NCI-H226 (cell line): ENCODE measurements around the gene IDH3G.
"Not testable (repeated sequence)": the region's sequence is repeated elsewhere in the genome, so short reads cannot be mapped to it uniquely, and the experiment has no call there.

Experiments
- DNase-seq: peaks from one replicate; pipeline ENCODE4 v3.0.0-alpha.2; 2015

Gene IDH3G

DNA sequence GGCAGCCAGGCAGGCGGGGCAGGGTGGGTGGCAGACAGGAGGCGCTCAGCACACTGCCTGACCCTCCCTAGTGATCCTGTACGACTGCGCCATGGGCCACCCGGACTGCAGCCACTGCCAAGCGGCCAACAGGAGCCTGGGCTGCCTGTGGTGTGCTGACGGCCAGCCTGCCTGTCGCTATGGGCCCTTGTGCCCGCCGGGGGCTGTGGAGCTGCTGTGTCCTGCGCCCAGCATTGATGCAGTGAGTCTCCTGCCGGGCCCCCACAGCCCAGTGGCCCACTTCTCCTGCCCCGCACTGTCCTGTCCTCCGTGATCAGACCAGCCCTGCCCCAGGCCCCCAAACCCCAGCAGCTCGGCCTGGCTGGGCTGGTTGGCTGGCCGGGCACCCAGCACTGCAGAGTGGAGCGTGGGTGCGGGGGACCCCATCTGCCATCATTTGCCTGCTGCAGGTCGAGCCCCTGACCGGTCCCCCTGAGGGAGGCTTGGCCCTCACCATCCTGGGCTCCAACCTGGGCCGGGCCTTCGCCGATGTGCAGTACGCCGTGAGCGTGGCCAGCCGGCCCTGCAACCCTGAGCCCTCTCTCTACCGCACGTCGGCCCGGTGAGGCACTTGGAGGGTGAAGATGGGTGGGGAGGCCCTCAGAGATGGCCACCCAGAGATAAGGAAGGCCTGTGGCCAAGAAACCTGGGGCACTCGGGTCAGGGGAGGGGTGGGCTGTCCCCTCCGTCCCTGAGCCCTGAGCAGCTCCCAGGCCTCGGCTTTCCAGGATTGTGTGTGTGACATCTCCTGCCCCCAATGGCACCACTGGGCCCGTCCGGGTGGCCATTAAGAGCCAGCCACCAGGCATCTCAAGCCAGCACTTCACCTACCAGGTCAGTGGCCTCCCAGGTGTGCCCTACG is 22.5 kb downstream of the IDH3G start:
- no peak for DNase-seq

DNA sequence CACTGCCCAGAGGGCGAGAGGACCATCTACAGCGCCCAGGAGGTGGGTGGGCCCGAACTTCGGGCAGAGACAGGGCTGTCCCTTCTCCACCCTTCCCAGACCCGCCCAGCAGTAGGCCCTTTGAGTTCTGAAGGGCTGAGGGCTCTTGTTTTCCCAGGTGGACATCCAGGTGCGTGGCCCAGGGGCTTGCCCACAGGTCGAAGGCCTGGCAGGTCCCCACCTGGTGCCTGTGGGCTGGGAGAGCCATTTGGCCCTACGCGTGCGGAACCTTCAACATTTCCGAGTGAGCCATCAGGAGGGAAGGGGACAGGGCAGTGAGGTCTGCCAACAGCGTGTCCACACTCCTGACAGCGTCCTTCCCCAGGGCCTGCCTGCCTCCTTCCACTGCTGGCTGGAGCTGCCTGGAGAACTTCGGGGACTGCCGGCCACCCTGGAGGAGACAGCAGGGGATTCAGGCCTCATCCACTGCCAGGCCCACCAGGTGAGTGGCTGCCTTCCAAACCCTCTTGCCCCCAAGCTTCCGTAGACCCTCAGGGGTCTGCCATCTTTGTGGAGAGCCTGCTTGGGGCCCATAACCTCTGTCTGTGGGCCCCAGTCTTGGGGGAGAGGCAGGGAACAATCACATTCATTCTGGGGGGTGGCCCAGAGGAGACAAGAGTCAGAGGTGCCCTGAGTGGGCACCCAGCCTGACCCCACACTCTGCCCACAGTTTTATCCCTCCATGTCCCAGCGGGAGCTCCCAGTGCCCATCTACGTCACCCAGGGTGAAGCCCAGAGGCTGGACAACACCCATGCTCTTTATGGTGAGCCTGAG is 23.4 kb downstream of the IDH3G start:
- DNase-seq = no peak

DNA sequence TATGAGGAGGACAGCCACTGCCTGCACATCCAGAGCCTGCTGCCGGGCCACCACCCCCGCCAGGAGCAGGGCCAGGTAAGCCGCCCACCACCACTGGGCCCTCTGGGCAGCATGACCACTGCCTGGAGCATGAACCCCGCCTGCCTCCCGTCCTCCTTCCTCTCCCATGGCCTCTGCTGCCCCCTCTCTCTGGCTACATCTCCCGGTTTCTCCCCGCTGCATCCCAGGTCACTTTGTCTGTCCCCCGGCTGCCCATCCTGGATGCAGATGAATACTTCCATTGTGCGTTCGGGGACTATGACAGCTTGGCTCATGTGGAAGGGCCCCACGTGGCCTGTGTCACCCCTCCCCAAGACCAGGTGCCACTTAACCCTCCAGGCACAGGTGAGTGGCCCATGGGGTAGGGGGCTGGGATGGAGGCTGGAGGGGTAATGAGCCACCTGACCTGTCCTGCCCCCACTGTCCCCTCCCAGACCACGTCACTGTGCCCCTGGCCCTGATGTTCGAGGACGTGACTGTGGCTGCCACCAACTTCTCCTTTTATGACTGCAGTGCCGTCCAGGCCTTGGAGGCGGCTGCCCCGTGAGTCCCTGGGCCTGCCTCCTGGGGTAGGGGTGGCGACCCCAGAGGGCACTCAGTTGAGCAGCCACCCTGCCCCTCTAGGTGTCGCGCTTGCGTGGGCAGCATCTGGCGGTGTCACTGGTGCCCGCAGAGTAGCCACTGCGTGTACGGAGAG is 24.1 kb downstream of the IDH3G start:
- DNase-seq = no peak

DNA sequence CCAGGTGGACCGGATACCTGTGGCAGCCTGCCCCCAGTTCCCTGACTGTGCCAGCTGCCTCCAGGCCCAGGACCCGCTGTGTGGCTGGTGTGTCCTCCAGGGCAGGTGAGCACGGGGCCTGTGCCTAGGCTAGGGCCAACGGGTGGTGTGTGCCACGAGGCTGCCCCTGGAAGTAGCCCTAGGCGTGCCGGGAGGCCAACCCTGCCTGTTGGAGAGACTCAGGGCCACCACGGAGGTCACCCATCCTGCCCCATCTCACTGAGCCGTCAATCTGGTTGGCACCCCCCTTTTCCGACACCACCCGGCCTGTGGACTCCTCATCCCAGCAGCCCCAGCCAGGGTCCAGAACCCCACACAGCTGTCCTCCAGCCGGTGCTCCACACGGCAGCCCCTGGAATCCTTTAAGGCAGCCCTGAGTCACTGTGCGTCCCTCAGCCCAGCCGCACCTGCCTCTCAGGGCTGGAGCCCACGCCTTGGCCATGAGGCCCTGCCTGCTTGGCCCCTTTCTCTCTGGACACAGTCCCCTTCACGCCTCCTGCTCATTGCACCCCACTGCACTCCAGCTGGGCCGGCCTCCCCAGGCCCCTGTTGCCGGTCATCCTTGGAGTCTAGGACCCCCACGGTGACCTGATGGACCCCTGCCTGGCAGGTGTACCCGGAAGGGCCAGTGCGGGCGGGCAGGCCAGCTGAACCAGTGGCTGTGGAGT is 24.9 kb downstream of the IDH3G start:
- DNase-seq = no peak

DNA sequence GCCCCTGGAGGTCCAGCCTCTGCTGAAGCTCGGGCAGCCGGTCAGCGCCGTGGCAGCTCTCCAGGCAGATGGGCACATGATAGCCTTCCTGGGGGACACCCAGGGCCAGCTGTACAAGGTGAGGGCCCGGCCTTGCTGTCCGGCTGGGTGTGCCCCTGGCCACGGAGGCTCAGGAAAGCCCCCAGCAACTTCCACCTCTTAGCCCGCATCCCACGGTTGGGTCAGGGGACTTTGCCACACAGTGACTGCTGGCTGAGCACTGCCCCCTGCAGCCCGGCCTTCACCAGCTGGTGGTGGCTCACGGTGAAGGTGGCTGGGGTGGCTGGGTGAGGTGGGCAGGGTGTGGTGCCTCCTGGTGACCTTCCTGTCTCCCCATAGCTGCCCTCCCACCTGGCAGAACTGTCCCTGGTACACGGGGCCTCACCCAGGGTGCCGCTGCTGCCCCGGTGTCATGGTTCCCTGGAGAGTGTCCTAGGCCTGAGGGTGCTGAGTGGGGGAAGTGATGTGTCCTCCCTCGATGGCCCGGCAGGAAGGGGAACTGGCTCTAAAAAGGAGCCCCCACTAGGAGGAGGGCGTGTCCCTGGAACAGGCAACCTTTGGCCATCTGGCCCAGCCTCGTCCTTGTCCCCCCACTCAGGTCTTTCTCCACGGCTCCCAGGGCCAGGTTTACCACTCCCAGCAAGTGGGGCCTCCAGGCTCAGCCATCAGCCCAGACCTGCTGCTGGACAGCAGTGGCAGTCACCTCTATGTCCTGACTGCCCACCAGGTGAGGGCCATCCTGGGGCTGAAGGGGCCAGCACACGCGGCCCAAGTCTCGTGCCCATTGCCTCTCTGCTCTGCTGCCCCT is 25.6 kb downstream of the IDH3G start:
- no peak for DNase-seq

- DNase-seq = no peak
These were observed 26.5 kb downstream of the IDH3G start for GRCh38 chrX:153767674-153768055.

DNA sequence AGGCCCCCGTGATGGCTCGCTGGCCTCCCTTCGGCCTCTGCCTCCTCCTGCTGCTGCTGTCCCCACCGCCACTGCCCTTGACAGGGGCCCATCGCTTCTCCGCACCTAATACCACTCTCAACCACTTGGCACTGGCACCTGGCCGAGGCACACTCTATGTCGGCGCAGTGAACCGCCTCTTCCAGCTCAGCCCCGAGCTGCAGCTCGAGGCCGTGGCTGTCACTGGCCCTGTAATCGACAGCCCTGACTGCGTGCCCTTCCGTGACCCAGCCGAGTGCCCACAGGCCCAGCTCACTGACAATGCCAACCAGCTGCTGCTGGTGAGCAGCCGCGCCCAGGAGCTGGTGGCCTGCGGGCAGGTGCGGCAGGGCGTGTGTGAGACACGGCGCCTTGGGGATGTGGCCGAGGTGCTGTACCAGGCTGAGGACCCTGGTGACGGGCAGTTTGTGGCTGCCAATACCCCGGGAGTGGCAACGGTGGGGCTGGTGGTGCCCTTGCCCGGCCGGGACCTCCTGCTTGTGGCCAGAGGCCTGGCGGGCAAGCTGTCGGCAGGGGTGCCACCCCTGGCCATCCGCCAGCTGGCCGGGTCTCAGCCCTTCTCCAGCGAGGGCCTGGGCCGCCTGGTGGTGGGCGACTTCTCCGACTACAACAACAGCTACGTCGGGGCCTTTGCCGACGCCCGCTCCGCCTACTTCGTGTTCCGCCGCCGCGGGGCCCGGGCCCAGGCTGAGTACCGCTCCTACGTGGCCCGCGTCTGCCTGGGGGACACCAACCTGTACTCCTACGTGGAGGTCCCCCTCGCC is 27.1 kb downstream of the IDH3G start:
- DNase-seq = no peak

- no peak for DNase-seq
These were observed 27.9 kb downstream of the IDH3G start for GRCh38 chrX:153766098-153766817.

DNA sequence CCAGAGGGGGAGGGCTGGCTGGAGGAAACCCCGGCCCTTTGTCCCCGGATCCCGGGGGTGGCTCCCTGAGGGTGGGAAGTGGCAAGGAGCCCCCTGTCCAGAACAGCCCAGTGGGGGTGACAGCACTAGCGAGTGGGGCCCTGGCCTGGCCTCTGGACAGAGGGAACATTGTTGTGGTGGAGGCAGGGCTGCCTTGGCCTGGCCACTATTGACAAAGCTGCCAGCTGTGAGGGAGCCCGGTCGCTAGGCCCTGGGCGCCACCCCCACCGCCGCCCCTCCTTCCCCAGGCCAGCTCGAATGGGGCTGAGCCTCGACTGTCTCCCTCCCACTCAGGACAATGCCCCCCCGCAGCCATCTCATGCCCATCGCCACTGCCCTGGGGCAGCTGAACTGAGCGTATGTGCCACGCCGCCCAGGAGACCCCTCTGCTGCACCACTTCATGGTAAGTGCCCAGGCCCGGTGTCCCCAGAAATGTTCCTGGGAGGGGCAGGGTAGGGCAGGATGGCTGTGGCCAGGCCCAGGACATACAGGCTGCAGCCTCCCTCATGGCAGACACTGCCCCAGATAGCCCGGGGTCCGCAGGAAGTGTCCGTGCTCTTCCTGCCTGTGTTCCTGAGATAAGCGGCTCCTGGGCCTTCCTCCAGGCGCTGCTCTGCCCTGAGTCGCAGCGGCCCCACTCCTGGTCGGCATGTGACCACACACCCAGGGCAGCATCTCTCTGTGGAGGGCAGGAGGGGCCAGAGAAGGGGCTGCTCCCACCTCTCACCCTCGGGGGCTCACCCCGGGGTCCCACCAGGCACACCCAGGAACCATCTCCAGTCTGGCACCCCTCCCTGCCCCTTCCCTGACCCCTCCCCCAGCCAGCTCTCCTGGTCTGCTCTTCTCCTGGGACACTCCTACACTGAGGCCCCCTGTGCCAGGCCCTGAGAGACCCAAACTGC is 28.8 kb downstream of the IDH3G start:
- DNase-seq = no peak

DNA sequence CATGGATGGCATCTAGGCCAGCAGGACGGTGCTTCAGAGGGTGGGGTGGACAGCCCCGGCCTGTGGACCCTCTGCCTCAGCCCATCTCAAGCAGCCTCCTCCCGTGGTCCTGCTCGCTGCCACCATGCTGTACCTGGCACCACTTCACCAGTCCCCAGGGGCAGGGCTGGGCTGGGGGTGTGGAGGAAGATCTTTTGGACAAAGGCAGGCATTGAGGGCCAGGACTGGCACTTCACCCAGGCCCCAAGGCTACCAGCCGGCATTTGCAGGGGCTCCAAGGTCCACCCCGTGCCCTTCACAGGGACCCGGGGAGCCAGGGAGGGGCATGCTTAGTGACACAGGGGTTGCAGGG is 29.4 kb downstream of the IDH3G start:
- no peak for DNase-seq

DNA sequence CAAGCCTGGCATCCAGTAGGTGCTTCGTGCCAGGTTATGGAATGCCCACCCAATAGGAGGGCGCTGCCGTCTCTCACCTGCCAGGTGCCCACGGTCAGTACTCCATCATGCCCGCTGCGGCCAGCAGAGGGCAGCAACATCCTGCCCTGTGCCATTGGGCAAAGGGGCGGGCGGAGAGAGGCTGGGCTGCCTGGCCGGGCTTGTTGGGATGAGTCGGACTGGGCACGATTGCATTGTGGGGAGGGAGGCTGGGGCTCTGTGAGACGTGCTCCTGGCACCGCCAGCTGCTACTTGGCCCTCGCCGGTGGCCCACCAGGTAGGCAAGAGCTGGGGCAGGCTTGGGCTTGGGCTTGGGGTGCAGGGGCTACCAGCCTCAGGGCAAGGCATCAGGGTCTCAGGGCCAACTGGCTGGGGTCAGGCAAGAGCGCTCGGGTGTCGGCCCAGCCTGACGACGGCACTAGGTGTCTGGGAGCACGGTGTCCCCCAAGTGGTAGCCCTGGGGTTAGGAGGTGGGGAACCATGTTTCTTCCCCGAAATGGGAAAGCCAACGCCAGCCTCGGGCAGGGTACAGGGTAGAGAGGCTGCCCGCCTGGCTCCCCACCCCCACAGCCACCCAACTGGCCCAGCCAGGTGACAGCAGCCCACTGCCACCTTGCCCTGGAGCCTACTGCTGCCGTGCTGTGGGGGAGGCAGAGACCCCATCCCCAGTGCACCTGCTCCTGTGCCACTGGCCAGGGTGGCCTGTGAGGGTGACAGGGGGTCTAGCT is 30.0 kb downstream of the IDH3G start, which contains the start of gene PLXNB3:
Gene PLXNB3, plus strand, starts transcription at position 261 of the 767 bp plus-strand sequence. CDS start 1,287 bp downstream, outside the sequence.
- DNase-seq = peak; percentile 62

GRCh38 chrX:153763298-153763932 is 30.8 kb downstream of the IDH3G start:
- no peak for DNase-seq

DNA sequence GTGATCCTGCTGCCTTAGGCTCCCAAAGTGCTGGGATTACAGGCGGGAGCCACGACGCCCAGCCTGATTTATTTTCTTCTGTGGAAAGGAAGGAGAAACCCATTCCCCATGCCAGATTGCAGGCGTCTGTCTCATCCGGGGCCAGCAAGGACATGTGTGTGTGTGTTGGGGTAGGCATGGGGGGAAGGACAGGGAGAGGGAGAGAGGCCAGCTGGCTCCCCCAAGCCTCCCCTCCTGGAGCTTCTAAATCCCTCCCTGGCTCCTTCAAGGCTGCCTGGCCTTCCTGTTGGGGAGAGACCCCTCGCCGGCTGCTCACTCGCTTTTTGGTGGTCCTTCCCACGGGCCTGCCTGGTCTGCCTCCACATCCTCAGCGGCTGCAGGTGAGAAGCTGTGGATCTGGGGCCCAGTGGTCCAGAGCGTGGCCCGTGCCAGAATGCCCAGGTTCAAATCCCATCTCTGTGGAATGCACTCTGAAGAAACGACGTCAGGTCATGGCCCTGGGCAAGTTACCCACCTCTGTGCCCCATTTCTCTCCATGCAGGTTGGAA is 31.5 kb downstream of the IDH3G start:
- no peak for DNase-seq

DNA sequence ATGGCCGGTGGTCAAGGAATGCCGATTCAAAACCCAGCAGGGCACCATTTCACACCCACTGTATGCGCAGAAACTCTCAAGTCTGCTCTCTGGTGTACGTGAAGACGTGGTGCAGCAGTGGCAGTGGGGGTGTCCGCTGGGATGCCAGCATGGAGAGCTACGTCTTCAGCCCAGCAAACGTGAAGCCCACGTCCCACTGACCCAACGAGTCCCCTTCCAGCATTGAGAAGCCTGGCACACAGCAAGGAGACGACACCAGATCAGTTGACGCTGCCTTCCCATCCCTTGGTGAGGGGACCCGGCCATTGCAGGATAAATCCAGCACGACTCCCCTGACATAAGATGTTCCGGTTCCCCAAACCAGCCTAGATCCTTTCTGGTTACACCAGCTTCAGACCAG is 32.3 kb downstream of the IDH3G start:
- no peak for DNase-seq

GRCh38 chrX:153755136-153755535 is 39.0 kb downstream of the IDH3G start:
- no peak for DNase-seq

GRCh38 chrX:153750127-153750774 is 43.9 kb downstream of the IDH3G start:
- no peak for DNase-seq

DNA sequence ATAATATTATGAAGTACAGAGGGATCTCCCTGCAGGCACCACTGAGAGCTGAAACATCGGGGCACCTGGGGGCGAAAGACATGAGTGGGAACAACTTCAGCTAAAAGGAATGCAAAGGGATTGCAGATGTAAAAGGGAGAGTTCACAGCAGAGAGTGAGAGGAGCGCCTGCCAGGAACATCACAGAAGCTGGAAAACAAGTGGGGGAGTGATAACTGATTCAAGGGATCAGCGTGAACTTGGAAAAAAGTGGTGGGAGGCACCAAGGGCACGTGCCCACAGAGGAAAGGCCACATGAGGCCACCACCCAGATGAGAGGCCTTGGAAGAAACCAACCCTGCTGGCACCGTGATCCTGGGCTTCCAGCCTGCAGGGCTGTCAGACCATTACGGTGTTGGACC is 45.2 kb downstream of the IDH3G start:
- DNase-seq = not testable (repeated sequence)
